D341Med (cell line): ENCODE results near the gene PLA2G4D.

Experiments used
- DNase-seq: peaks from one replicate; pipeline ENCODE4 v3.0.0; 2012; ENCODE audit warnings: low spot score

The PLA2G4D gene

GRCh38 chr15:42072141-42072685, 22.1 kb downstream of the PLA2G4D start:
- peak; percentile 12 for DNase-seq

- DNase-seq: peak; percentile 7
Measured at GRCh38 chr15:42071717-42072116, 22.6 kb downstream of the PLA2G4D start.

GRCh38 chr15:42070976-42071350, 23.4 kb downstream of the PLA2G4D start:
- peak; percentile 7 for DNase-seq

GRCh38 chr15:42070279-42070975, 23.9 kb downstream of the PLA2G4D start:
- DNase-seq: peak; percentile 15

GRCh38 chr15:42069496-42070278, 24.7 kb downstream of the PLA2G4D start:
- DNase-seq: peak; percentile 22

- DNase-seq: no peak
Measured at GRCh38 chr15:42069025-42069424, 25.3 kb downstream of the PLA2G4D start.

- peak; percentile 15 for DNase-seq
Measured at GRCh38 chr15:42068601-42069000, 25.8 kb downstream of the PLA2G4D start.

- DNase-seq: no peak
Measured at GRCh38 chr15:42066764-42067415, 27.5 kb downstream of the PLA2G4D start.

GRCh38 chr15:42065468-42065867, 28.9 kb downstream of the PLA2G4D start:
- DNase-seq: no peak

- DNase-seq: no peak
Measured at GRCh38 chr15:42065033-42065432, 29.3 kb downstream of the PLA2G4D start.

- no peak for DNase-seq
Measured at GRCh38 chr15:42064271-42064670, 30.1 kb downstream of the PLA2G4D start.

- DNase-seq: no peak
Measured at GRCh38 chr15:42063122-42063848, 31.1 kb downstream of the PLA2G4D start.

- no peak for DNase-seq
Measured at GRCh38 chr15:42062284-42062806, 32.0 kb downstream of the PLA2G4D start.

GRCh38 chr15:42060797-42061196, 33.6 kb downstream of the PLA2G4D start:
- DNase-seq: no peak

- DNase-seq: no peak
Measured at GRCh38 chr15:42060477-42060763, 33.9 kb downstream of the PLA2G4D start.

GRCh38 chr15:42059661-42060476, 34.5 kb downstream of the PLA2G4D start:
- DNase-seq: peak; percentile 77

GRCh38 chr15:42058791-42059190, 35.6 kb downstream of the PLA2G4D start:
- DNase-seq: no peak

GRCh38 chr15:42057799-42058646, 36.3 kb downstream of the PLA2G4D start:
- no peak for DNase-seq

- DNase-seq: peak; percentile 83
Measured at GRCh38 chr15:42056934-42057798, 37.2 kb downstream of the PLA2G4D start.
